HEK293 (cell line): Measurements from ENCODE around the gene CKB.

Experiments used
- CTCF ChIA-PET: fragments of 350-600 bp; formaldehyde crosslinking; extraction: SDS; loops from one replicate; lab custom pipeline; 2021; ENCODE audit warnings: antibody characterized with exemption; lab: Yijun Ruan, JAX
- POLR2A ChIA-PET: fragments of 300-600 bp; formaldehyde crosslinking; extraction: SDS; loops from one replicate; lab custom pipeline; 2020; ENCODE audit warnings: antibody characterized with exemption, inconsistent platforms; lab: Yijun Ruan, JAX
- H3K27ac ChIP-seq: fragments of 200-500 bp; sonication (Bioruptor generic); 2 replicates; pipeline ENCODE4 v1.5.1; 2014; ENCODE audit warnings: low read depth, low read length, control low read depth, inconsistent platforms; ENCODE audit errors: extremely low read depth
- H3K36me3 ChIP-seq, 2 experiments: fragments of 200-500 bp in 1 of 2; sonication (Bioruptor generic) in 1 of 2; 1 replicate in 1 of 2; 2 replicates in 1 of 2; pipeline ENCODE4 v1.5.1; 2014 to 2017; ENCODE audit warnings: inconsistent platforms in 2 of 2, low read length in 2 of 2; ENCODE audit not compliant: control insufficient read depth in 2 of 2, insufficient read depth in 1 of 2
- H3K4me1 ChIP-seq: fragments of 200-500 bp; sonication (Bioruptor generic); 2 replicates; pipeline ENCODE4 v1.5.1; 2014; ENCODE audit warnings: mild to moderate bottlenecking, low read length, inconsistent platforms; ENCODE audit not compliant: control insufficient read depth, insufficient read depth
- H3K4me3 ChIP-seq: 2 replicates; pipeline ENCODE4 v1.5.1; 2011; ENCODE audit warnings: low read depth, mild to moderate bottlenecking, control low read depth, low read length, moderate library complexity
- H3K9me3 ChIP-seq: fragments of 200-500 bp; sonication (Bioruptor generic); 2 replicates; pipeline ENCODE4 v1.5.1; 2014; ENCODE audit warnings: low read depth, low read length, inconsistent platforms; ENCODE audit not compliant: control insufficient read depth, insufficient read depth
- CTCF ChIP-seq: fragments of 450-650 bp; formaldehyde crosslinking; IDR thresholded peaks from 2 replicates; pipeline ENCODE4 v1.5.1; 2016; ENCODE audit warnings: missing biosample characterization, missing genetic modification characterization
- KLF10 ChIP-seq: fragments of 450-650 bp; IDR thresholded peaks from 2 replicates; pipeline ENCODE4 v1.5.1; 2018; ENCODE audit warnings: missing biosample characterization, mild to moderate bottlenecking, missing genetic modification characterization
- KLF7 ChIP-seq: fragments of 450-650 bp; formaldehyde crosslinking; IDR thresholded peaks from 2 replicates; pipeline ENCODE4 v1.5.1; 2016; ENCODE audit warnings: missing biosample characterization, missing genetic modification characterization, borderline replicate concordance
- MEIS1 ChIP-seq: sonication (generic); formaldehyde crosslinking; IDR thresholded peaks from 2 replicates; pipeline ENCODE4 v1.8.1; 2022; ENCODE audit warnings: missing genetic modification reagents, mild to moderate bottlenecking, borderline replicate concordance
- MYNN ChIP-seq: fragments of 450-650 bp; formaldehyde crosslinking; IDR thresholded peaks from 2 replicates; pipeline ENCODE4 v1.5.1; 2016; ENCODE audit warnings: missing biosample characterization, missing genetic modification characterization, borderline replicate concordance
- RBAK ChIP-seq: fragments of 450-650 bp; formaldehyde crosslinking; IDR thresholded peaks from 2 replicates; pipeline ENCODE4 v1.5.1; 2016; ENCODE audit warnings: missing biosample characterization, missing genetic modification characterization
- SP7 ChIP-seq: fragments of 450-650 bp; formaldehyde crosslinking; IDR thresholded peaks from 2 replicates; pipeline ENCODE4 v1.5.1; 2016; ENCODE audit warnings: missing biosample characterization, missing genetic modification characterization
- ZBTB8A ChIP-seq: fragments of 450-650 bp; formaldehyde crosslinking; IDR thresholded peaks from 2 replicates; pipeline ENCODE4 v1.5.1; 2016; ENCODE audit warnings: missing biosample characterization, missing genetic modification characterization
- ZFHX2 ChIP-seq: fragments of 450-650 bp; formaldehyde crosslinking; conservative IDR thresholded peaks from 2 replicates; pipeline ENCODE4 v1.5.1; 2016; ENCODE audit warnings: missing biosample characterization, missing genetic modification characterization
- ZNF10 ChIP-seq: fragments of 450-650 bp; formaldehyde crosslinking; IDR thresholded peaks from 2 replicates; pipeline ENCODE4 v1.5.1; 2017; ENCODE audit warnings: missing biosample characterization, missing genetic modification characterization
- ZNF2 ChIP-seq: fragments of 450-650 bp; formaldehyde crosslinking; IDR thresholded peaks from 2 replicates; pipeline ENCODE4 v1.5.1; 2016; ENCODE audit warnings: missing biosample characterization, missing genetic modification characterization
- ZNF266 ChIP-seq: fragments of 450-650 bp; formaldehyde crosslinking; IDR thresholded peaks from 2 replicates; pipeline ENCODE4 v1.5.1; 2016; ENCODE audit warnings: missing biosample characterization, missing genetic modification characterization, low read depth
- ZNF37A ChIP-seq: fragments of 450-650 bp; IDR thresholded peaks from 2 replicates; pipeline ENCODE4 v1.5.1; 2018; ENCODE audit warnings: missing biosample characterization, missing genetic modification characterization
- ZNF416 ChIP-seq: fragments of 450-650 bp; formaldehyde crosslinking; IDR thresholded peaks from 2 replicates; pipeline ENCODE4 v1.5.1; 2016; ENCODE audit warnings: missing biosample characterization, missing genetic modification characterization
- ZNF555 ChIP-seq: fragments of 450-650 bp; formaldehyde crosslinking; conservative IDR thresholded peaks from 2 replicates; pipeline ENCODE4 v1.5.1; 2017; ENCODE audit warnings: missing biosample characterization, mild to moderate bottlenecking, missing genetic modification characterization, inconsistent platforms
- ZNF560 ChIP-seq: fragments of 450-650 bp; formaldehyde crosslinking; IDR thresholded peaks from 2 replicates; pipeline ENCODE4 v1.5.1; 2017; ENCODE audit warnings: missing biosample characterization, missing genetic modification characterization, borderline replicate concordance
- ZNF660 ChIP-seq: fragments of 450-650 bp; IDR thresholded peaks from 2 replicates; pipeline ENCODE4 v1.5.1; 2018; ENCODE audit warnings: missing biosample characterization, mild to moderate bottlenecking, missing genetic modification characterization
- ZXDB ChIP-seq: fragments of 450-650 bp; formaldehyde crosslinking; IDR thresholded peaks from 2 replicates; pipeline ENCODE4 v1.5.1; 2016; ENCODE audit warnings: missing biosample characterization, missing genetic modification characterization
- TF ChIP-seq, protein P1 (sequence below): fragments of 450-650 bp; formaldehyde crosslinking; IDR thresholded peaks from 2 replicates; pipeline ENCODE4 v1.5.1; 2016; ENCODE audit warnings: missing biosample characterization, missing genetic modification characterization
- TF ChIP-seq, protein P2 (sequence below): fragments of 450-650 bp; formaldehyde crosslinking; IDR thresholded peaks from 2 replicates; pipeline ENCODE4 v1.5.1; 2016; ENCODE audit warnings: missing biosample characterization, missing genetic modification characterization, borderline replicate concordance
- TF ChIP-seq, protein P3 (sequence below): fragments of 450-650 bp; formaldehyde crosslinking; optimal IDR thresholded peaks from 2 replicates; pipeline ENCODE3; 2016; ENCODE audit warnings: missing biosample characterization, mild to moderate bottlenecking, missing genetic modification characterization
- TF ChIP-seq, protein P4 (sequence below): fragments of 450-650 bp; formaldehyde crosslinking; IDR thresholded peaks from 2 replicates; pipeline ENCODE4 v1.5.1; 2016; ENCODE audit warnings: missing biosample characterization, missing genetic modification characterization

The CKB gene

DNA sequence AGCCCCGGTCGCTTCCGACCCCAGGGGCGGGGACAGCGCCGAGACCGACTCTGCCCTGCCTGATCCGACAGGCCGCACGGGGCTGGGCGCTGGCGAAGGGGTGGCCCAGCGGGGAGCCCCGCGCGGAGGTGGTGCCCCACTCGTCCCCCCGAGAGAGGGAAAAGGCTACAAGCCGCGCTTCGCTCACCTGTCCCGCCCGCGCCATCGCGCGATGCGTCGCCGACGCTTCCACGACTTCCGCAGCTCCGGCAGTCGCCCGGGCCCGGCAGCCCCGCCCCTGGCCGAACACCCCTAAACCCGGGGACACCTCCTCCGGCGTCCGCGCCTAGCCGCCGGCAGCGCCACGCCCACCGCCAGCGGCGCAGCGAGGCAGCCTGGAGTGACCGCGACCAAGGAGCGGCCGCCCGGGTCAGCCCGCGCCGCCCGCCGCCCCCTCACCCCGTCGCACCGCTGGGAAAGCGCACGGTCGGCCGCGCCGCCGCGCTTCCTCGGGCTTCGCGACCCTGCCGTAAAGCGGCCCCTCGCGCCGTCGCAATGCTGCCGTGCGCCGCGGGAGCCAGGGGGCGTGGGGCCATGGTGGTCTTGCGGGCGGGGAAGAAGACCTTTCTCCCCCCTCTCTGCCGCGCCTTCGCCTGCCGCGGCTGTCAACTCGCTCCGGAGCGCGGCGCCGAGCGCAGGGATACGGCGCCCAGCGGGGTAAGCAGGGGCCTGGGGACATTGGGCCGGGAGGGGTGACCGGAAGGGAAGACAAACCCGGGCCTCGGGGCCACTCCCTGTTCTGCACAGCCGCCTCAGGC lies 40.0 kb upstream of the CKB start, which contains the start of the genes BAG5 and COA8 (continued):
- TF ChIP-seq ZXDB, result peak; percentile 71
- 0 out of 2 replicates have a peak, but pooled peaks have one; percentile 24 for TF ChIP-seq ZNF2 (tag by site-specific recombination)
- TF ChIP-seq ZNF37A (tag by site-specific recombination), result 0 out of 2 replicates have a peak, but pooled peaks have one; percentile 12
- TF ChIP-seq CTCF (tag by site-specific recombination), result peak; percentile 19; the same call in 1 of the 2 replicates
- peak; percentile 42; the same call in 1 of the 2 replicates for TF ChIP-seq ZNF660 (tag by site-specific recombination)
- TF ChIP-seq ZBTB8A, result peak; percentile 73
- peak; percentile 26; the same call in 1 of the 2 replicates for TF ChIP-seq SP7
- peak; percentile 76; the same call in 1 of the 2 replicates for TF ChIP-seq ZFHX2 (tag by site-specific recombination)
- no peak for TF ChIP-seq ZNF560 (tag by site-specific recombination)
- peak; percentile 59; the same call in 1 of the 2 replicates for TF ChIP-seq KLF10

DNA sequence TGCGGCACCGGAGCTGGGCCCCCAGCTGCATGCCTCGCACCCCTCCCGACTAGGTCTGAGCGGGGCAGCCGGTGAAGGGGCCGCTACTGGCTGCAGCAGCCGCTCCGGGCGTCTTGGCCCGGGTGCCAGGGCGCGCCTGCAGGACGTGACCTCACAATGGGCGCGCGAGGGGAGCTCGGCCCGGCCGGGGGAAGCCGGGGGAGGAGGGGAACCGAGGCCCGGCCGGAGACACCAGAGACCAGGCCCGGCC lies 39.5 kb upstream of the CKB start:
- CTCF ChIA-PET, result interaction anchor here (2.4 kb wide), 1 partner anchor 15 kb away, joined by 11 read pairs; no protein-coding TSS in a partner anchor
- Histone ChIP-seq H3K4me1 (peaks cover 36% of the 10 kb centered on the region), H3K27ac (peak overlapping the region; percentile 96), H3K4me3 (peak overlapping the region; percentile 100), H3K9me3 (no peaks in the 10 kb centered on the region), H3K36me3 (peaks cover 16 to 21% of the 10 kb centered on the region in 2 experiments)
- POLR2A ChIA-PET, result interaction anchor here (0.5 to 2.5 kb wide), 8 partner anchors 9 to 228 kb away, joined by 3 to 8 read pairs (median 4); partner anchors contain the start of genes CKB, EIF5, TRMT61A and XRCC3
- TF ChIP-seq ZNF416 (no peak), ZNF266 (tag by site-specific recombination) (no peak), RBAK (tag by site-specific recombination) (no peak), ZNF555 (no peak), CTCF (tag by site-specific recombination) (no peak), ZNF2 (tag by site-specific recombination) (no peak), KLF7 (tag by site-specific recombination) (no peak), ZNF10 (peak; percentile 54; the same call in 1 of the 2 replicates), MYNN (tag by site-specific recombination) (no peak), MEIS1 (CRISPR knock-in tag) (no peak)
- TF ChIP-seq, protein P1, sequence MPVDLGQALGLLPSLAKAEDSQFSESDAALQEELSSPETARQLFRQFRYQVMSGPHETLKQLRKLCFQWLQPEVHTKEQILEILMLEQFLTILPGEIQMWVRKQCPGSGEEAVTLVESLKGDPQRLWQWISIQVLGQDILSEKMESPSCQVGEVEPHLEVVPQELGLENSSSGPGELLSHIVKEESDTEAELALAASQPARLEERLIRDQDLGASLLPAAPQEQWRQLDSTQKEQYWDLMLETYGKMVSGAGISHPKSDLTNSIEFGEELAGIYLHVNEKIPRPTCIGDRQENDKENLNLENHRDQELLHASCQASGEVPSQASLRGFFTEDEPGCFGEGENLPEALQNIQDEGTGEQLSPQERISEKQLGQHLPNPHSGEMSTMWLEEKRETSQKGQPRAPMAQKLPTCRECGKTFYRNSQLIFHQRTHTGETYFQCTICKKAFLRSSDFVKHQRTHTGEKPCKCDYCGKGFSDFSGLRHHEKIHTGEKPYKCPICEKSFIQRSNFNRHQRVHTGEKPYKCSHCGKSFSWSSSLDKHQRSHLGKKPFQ (tag by site-specific recombination), result no peak
- TF ChIP-seq, protein P2, sequence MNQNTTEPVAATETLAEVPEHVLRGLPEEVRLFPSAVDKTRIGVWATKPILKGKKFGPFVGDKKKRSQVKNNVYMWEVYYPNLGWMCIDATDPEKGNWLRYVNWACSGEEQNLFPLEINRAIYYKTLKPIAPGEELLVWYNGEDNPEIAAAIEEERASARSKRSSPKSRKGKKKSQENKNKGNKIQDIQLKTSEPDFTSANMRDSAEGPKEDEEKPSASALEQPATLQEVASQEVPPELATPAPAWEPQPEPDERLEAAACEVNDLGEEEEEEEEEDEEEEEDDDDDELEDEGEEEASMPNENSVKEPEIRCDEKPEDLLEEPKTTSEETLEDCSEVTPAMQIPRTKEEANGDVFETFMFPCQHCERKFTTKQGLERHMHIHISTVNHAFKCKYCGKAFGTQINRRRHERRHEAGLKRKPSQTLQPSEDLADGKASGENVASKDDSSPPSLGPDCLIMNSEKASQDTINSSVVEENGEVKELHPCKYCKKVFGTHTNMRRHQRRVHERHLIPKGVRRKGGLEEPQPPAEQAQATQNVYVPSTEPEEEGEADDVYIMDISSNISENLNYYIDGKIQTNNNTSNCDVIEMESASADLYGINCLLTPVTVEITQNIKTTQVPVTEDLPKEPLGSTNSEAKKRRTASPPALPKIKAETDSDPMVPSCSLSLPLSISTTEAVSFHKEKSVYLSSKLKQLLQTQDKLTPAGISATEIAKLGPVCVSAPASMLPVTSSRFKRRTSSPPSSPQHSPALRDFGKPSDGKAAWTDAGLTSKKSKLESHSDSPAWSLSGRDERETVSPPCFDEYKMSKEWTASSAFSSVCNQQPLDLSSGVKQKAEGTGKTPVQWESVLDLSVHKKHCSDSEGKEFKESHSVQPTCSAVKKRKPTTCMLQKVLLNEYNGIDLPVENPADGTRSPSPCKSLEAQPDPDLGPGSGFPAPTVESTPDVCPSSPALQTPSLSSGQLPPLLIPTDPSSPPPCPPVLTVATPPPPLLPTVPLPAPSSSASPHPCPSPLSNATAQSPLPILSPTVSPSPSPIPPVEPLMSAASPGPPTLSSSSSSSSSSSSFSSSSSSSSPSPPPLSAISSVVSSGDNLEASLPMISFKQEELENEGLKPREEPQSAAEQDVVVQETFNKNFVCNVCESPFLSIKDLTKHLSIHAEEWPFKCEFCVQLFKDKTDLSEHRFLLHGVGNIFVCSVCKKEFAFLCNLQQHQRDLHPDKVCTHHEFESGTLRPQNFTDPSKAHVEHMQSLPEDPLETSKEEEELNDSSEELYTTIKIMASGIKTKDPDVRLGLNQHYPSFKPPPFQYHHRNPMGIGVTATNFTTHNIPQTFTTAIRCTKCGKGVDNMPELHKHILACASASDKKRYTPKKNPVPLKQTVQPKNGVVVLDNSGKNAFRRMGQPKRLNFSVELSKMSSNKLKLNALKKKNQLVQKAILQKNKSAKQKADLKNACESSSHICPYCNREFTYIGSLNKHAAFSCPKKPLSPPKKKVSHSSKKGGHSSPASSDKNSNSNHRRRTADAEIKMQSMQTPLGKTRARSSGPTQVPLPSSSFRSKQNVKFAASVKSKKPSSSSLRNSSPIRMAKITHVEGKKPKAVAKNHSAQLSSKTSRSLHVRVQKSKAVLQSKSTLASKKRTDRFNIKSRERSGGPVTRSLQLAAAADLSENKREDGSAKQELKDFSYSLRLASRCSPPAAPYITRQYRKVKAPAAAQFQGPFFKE (tag by site-specific recombination), result no peak
- TF ChIP-seq, protein P3, sequence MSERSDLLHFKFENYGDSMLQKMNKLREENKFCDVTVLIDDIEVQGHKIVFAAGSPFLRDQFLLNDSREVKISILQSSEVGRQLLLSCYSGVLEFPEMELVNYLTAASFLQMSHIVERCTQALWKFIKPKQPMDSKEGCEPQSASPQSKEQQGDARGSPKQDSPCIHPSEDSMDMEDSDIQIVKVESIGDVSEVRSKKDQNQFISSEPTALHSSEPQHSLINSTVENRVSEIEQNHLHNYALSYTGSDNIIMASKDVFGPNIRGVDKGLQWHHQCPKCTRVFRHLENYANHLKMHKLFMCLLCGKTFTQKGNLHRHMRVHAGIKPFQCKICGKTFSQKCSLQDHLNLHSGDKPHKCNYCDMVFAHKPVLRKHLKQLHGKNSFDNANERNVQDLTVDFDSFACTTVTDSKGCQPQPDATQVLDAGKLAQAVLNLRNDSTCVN (tag by site-specific recombination), result no peak
- TF ChIP-seq, protein P4, sequence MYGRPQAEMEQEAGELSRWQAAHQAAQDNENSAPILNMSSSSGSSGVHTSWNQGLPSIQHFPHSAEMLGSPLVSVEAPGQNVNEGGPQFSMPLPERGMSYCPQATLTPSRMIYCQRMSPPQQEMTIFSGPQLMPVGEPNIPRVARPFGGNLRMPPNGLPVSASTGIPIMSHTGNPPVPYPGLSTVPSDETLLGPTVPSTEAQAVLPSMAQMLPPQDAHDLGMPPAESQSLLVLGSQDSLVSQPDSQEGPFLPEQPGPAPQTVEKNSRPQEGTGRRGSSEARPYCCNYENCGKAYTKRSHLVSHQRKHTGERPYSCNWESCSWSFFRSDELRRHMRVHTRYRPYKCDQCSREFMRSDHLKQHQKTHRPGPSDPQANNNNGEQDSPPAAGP, result 0 out of 2 replicates have a peak, but pooled peaks have one; percentile 32
